Measurements from ENCODE around the gene ZC3HAV1.
A peak's percentile ranks its signal among the peaks of the same experiment; 100 is the strongest.
"Not testable (repeated sequence)": the region's sequence is repeated elsewhere in the genome, so short reads cannot be mapped to it uniquely, and the experiment has no call there.

Gene ZC3HAV1

DNA sequence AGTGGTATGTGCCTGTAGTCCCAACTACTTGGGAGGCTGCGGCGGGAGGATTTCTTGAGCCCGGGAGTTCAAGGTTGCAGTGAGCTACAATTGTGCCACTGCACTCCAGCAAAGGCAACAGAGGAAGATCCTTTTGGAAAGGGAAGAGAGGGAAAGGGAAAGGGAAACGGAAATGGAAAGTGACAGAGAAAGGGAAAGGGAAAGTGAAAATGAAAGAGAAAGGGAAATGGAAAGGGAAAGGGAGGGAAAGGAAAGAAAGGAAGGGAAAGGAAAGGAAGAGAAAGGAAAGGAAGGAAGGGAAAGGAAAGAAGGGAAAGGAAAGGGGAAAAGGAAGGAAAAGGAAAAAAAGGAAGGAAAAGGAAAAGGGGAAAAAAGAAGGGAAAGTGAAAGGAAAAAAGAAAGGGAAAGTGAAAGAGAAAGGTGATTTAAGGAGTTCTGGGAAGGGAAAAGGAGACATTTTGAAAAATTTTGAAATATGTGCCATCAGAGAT is 2.3 kb upstream of the ZC3HAV1 start:
- no peak for DNase-seq

DNA sequence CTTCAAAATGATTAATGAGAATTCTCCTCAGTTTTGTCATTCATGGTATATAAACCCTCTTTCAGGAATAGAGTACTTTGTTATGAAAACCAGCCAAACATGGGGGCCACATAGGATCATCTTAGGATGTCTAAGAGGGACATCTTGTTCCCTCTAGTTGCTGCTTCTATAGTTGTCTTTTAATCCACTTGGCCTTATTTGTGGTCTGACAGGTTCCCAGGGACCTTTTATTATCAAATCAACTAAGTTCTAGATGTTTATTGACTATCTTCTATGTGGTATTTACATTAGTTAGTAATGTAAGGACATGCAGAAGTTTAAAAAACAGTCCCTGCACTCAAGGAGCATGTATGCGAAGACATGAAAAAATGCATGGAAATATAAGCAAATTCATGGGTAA is 1.6 kb upstream of the ZC3HAV1 start:
- DNase-seq = peak in 1 of 2 experiments; percentile 53

GRCh38 chr7:139109983-139110411 is 477 bp upstream of the ZC3HAV1 start:
- DNase-seq = no peak

DNA sequence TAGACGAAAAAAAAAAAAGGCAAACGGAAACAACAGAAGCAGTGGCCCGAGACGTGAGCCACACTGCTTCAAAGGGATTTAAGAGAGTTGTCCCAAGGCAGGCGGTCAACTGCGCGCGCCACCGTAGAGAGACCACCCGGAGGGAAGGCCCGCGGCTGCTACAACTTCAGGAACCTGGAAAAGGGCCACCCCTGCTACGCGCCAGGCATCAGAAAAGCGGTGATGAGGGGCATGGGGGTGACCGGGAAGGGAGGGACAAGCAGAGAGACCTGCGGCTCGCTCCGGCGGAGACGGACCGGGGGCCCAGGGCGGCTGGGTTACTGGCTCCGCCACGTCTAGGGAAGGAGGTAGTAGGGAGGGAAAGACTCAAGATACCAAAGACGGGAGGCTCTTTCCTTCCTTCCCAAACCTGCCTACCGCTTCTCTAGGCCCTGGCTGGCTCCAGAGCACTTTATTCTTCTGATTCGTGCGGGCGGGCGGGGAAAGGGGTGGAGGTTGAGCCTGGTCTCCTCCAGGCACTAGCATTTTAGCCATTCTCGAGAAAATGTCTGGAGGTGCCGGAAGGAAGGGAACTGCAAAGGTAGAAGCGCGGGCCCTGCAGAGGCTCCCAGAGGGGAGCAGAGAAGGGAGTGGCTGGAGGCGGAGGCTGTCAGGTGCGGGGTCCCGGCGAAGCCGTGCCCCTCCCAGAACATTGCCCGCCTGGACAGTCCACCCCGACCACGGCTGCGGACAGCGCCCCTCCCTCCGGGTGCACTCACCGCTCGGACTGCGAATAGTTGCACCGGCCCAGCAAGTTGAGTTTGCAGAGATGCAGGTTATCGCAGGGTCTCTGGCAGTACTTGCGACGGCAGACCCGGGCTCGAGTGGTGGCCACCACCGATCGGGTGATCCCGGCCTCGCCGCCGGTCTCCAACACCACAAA is 993 bp downstream of the ZC3HAV1 start:
- peak; percentile 52 to 75 for DNase-seq

- no peak for DNase-seq
Observed at GRCh38 chr7:139106959-139107358, 2.6 kb downstream of the ZC3HAV1 start.

DNA sequence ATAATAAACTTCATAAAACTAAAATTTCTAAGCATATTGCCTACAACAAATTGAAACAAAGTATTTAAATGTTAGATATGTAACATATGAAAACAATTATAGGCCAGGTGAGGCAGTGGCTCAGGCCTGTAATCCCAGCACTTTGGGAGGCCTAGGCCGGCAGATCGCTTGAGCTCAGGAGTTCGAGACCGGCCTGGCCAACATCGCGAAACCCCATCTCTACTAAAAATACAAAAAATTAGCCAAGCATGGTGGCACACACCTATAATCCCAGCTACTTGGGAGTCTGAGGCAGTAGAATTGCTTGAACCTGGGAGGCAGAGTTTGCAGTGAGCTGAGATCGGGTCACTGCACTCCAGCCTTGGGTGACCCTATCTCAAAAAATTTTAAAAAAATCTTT is 3.3 kb downstream of the ZC3HAV1 start:
- DNase-seq = not testable (repeated sequence)

DNA sequence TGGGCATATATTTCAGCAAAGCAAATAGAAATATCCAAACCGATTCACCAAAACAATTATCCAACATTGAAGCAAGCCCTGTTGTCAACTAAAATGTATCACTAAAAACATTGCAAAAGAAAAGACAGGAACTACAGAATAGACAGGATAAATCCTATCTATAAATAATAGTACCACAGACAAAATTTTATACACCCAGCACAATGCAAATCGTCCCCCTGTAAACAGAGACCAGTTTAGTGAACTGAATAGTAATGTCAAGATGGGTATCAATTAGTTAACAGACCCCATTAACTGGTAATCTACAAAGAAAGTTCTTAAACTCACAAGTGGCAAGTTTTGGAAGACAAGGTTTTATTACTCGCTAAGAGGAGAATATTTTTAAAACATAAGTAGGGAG is 4.0 kb downstream of the ZC3HAV1 start:
- no peak for DNase-seq

- no peak for DNase-seq
Observed at GRCh38 chr7:139104091-139104450, 5.4 kb downstream of the ZC3HAV1 start.

- no peak for DNase-seq
Observed at GRCh38 chr7:139103057-139103815, 6.3 kb downstream of the ZC3HAV1 start.

DNA sequence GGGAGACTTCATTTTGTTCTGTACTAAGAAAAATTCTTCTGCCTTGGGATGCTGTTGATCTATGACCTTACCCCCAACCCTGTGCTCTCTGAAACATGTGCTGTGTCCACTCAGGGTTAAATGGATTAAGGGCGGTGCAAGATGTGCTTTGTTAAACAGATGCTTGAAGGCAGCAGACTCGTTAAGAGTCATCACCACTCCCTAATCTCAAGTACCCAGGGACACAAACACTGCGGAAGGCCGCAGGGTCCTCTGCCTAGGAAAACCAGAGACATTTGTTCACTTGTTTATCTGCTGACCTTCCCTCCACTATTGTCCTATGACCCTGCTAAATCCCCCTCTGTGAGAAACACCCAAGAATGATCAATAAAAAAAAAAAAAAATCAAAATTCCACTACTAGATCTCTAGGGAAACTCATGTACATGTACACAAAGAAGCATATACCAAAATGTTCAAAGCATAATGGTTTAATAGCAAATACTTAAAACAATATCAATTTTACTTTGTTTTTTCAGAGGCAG is 7.8 kb downstream of the ZC3HAV1 start:
- DNase-seq = not testable (repeated sequence)

GRCh38 chr7:139099172-139099947 is 10.2 kb downstream of the ZC3HAV1 start:
- DNase-seq = peak; percentile 35 to 42

- DNase-seq = no peak
Observed at GRCh38 chr7:139095194-139095659, 14.3 kb downstream of the ZC3HAV1 start.

DNA sequence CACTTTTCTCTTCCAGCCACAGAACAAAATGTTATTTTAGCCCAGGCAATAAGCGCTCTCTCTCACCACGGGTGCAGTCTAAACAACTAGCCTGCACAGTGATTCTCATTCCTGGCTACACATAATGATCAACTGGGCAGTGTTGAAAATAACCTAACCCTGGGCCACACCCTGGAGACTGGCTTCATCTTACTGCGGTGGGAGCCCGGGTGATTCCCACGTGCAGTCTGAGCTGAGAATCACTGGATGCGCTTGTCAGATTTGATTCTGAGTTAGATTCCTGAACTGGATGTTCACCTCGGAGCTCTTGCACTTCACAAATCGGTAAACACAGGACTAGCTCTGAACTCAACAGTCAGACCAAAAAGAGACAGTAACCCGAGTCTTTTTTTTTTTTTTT is 14.9 kb downstream of the ZC3HAV1 start:
- no peak for DNase-seq

GRCh38 chr7:139094030-139094429 is 15.5 kb downstream of the ZC3HAV1 start:
- no peak for DNase-seq

GRCh38 chr7:139093512-139093911 is 16.0 kb downstream of the ZC3HAV1 start:
- not testable (repeated sequence) for DNase-seq

GRCh38 chr7:139092090-139092796 is 17.3 kb downstream of the ZC3HAV1 start:
- DNase-seq = no peak

DNA sequence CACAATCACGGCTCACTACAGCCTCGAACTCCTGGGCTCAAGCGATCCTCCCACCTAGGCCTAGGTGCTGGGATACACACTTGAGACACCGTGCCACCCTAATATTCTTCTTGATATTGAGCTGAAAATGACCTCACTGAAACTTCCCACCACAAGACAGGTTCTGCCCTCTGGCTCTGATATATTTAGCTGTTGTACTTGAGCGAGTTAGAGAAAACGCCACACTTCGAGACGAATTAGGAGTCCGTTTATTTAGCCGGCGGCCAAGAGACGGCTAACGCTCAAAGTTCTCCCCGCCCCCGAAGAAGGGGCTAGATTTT is 17.9 kb downstream of the ZC3HAV1 start:
- no peak for DNase-seq

DNA sequence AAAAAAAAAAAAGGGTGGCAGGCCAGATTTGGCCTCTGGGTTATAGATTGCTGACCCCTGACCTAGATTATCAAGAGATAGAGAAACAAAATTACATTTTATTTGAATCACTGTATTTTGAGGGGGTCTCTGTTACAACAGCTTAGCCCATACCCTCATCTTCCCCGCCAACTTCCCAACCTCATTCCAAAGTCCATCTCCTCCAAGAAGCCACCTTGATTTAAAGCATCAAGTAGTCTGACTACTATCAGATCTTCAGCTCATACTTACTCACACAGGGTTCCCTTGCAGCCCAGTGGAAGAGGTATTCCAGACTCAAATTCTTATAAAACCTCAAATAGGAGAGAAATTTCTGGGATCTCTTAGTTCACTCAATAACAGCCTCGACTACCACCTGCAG is 20.4 kb downstream of the ZC3HAV1 start:
- no peak for DNase-seq

DNA sequence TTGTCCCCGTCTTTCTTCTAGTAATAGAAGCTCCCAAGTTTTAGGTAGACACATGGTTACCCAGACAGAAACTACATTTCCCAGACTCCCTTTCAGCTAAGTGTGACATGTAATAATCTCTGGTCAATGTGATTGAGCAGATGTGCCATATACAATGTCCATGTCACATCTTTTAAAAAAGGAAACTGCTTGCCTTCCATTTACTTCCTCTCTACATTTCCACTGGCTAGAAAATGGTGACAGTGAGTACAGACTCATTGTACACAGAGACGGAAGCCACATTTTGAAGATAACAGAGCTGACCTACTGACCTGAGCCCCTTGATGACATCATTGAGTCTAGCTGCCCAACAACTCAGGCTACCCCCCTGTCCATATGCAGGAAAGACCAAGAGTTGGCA is 21.3 kb downstream of the ZC3HAV1 start:
- DNase-seq = no peak

GRCh38 chr7:139087212-139087611 is 22.3 kb downstream of the ZC3HAV1 start:
- no peak for DNase-seq

DNA sequence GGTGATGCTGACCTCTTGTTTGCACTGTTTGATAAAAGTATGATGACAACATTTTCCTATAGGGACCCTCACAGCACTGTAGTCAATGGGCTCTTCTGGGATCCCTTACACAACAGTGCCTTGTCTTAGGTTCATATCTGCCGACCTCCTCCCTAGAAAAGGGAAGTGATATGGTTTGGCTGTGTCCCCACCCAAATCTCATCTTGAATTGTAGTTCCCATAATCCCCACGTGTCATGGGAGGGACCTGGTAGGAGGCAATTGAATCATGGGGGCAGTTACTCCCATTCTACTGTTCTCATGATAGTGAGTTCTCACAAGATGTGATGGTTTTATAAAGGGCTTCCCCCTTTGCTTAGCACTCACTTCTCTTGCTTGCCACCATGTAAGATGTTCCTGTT is 23.1 kb downstream of the ZC3HAV1 start:
- DNase-seq = no peak

DNA sequence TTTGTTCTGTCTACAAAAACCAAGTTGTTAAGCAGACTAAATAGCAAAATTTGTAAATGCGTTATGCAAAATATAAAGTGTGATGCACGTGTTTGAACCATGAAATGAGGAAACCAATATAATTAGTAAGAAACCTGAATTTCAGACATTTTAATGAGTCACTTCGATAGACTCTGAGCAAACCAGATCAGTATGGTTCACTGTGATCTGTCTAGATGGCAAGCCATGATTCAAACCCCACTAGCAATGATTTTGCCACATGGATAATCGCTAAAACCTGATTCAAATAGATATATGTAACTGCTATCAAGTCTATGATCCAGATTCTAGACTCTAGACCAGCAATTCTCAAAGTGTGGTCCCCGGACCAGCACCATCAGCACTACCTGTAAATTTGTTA is 24.8 kb downstream of the ZC3HAV1 start:
- DNase-seq = no peak

Measured in NCI-H526 (cell line).